GM12873 (cell line): ENCODE data around the gene ATXN7.

ENCODE experiments used
- CTCF ChIP-seq: IDR thresholded peaks from 2 replicates; pipeline ENCODE4 v1.5.1; 2012; ENCODE audit warnings: low read depth, mild to moderate bottlenecking, moderate library complexity, low read length, control low read depth; ENCODE audit not compliant: insufficient read depth; ENCODE audit errors: missing control alignments

ATXN7 gene

GRCh38 chr3:63931290-63931689 is 67.6 kb downstream of the ATXN7 start:
- no peak for TF ChIP-seq CTCF

GRCh38 chr3:63932509-63933212 is 69.0 kb downstream of the ATXN7 start:
- TF ChIP-seq CTCF: no peak

- no peak for TF ChIP-seq CTCF
Measured at GRCh38 chr3:63933459-63933858, 69.8 kb downstream of the ATXN7 start.

- no peak for TF ChIP-seq CTCF
Measured at GRCh38 chr3:63934041-63934866, 70.6 kb downstream of the ATXN7 start.

GRCh38 chr3:63936925-63937324 is 73.3 kb downstream of the ATXN7 start:
- no peak for TF ChIP-seq CTCF

GRCh38 chr3:63937661-63938651 is 74.3 kb downstream of the ATXN7 start:
- TF ChIP-seq CTCF: no peak
